ENCODE results near the gene AKAP13. TPM values are rescaled to one million over a fixed set of nuclear protein-coding genes. Genes with fewer than 3 reads are reported as not detected.

Gene AKAP13
- total RNA-seq, 2 experiments from 2014 or later = 198 to 220 TPM

DNA sequence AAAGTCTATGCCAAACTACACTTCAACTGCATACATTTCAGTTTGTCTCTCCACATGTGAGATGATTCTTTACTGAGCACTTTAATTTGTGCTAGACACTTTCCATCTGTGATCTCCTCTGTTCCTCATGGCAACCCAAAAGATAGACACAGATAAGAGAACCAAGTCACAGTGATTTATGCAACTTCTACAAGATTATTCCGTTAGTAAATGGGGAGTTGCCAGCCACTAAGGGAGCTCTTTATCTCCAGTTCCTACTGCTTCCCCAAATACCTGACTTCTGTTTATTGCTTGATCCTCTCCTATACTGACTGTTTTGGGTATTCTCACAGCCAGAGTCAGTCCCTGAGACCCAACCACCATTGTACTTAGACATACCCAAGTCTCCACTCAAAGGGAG is 24.1 kb upstream of the AKAP13 start:
- POLR2A ChIA-PET = no interaction called here
- ATAC-seq (ENCODE audit: low read depth) = no peak
- H3K27me3 Mint-ChIP-seq = peaks cover 4% of the 10 kb centered on the region
- peaks cover 4% of the 10 kb centered on the region for H3K9me3 Mint-ChIP-seq
- H3K4me1 Mint-ChIP-seq = peaks cover 12% of the 10 kb centered on the region
- H3K36me3 Mint-ChIP-seq = peaks cover 4% of the 10 kb centered on the region
- no peak overlapping the region for H3K4me3 Mint-ChIP-seq
- no peak overlapping the region for H3K27ac Mint-ChIP-seq
- no peak for DNase-seq

DNA sequence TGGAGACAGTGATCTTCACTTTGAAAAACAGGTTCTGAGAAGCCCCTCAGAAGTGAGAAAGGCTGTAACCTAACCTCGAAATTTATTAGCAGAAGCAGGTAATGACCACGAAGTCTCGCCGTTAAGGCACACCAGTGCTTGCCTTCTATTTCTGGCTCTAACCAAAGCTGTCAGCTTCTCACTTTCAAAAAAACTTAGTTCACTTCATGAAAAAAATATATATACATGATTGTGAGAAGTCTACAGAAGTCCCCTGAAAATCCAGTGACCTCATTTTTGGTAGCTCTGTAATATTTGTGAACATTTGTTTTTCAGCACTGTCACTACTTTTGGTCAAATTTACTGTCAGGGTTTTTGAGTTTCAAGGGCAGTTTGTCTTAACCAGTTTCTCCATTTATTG is 19.1 kb upstream of the AKAP13 start:
- DNase-seq (no peak), ATAC-seq (ENCODE audit: low read depth) (no peak)
- Mint-ChIP-seq H3K36me3 (peaks cover 3% of the 10 kb centered on the region), H3K27me3 (peaks cover 11% of the 10 kb centered on the region), H3K27ac (no peak overlapping the region), H3K4me3 (no peak overlapping the region), H3K9me3 (no peaks in the 10 kb centered on the region), H3K4me1 (peaks cover 20% of the 10 kb centered on the region)
- POLR2A ChIA-PET = interaction anchor here (1.1 to 1.9 kb wide), 2 partner anchors 18 to 44 kb away, joined by 5 to 6 read pairs; no protein-coding TSS in a partner anchor

DNA sequence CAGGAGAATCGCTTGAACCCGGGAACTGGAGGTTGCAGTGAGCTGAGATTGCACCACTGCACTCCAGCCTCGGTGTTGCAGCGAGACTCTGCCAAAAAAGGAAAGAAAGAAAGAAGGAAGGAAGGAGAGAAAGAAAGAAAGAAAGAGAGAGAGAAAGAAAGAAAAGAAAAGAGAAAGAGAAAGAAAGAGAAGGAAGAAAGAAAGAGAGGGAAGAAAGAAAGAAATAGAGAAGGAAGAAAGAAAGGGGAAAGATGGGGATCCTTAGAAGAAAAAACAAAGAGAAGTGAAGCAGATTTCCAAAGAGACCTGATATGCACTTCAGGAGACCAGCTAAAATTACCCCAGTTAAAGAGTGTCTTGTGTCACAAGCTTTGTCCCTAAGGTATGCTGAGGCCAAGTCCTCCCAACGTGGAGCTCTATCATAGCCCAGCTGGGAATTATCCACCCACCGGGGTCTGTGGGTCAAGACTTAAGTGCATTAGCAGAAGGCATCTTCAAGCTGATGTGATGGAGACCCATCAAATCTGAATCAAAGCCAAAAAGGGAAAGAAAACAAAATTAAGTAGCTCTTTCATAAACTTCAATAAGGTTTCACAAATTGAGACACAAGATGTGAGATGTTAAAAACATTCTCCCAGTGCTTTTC is 17.8 kb upstream of the AKAP13 start:
- H3K27ac Mint-ChIP-seq = no peak overlapping the region
- peaks cover 3% of the 10 kb centered on the region for H3K36me3 Mint-ChIP-seq
- H3K4me3 Mint-ChIP-seq = no peak overlapping the region
- no peaks in the 10 kb centered on the region for H3K9me3 Mint-ChIP-seq
- peaks cover 16% of the 10 kb centered on the region for H3K4me1 Mint-ChIP-seq
- peaks cover 11% of the 10 kb centered on the region for H3K27me3 Mint-ChIP-seq
- POLR2A ChIA-PET = interaction anchor here (1.9 kb wide), 1 partner anchor 17 kb away, joined by 5 read pairs; no protein-coding TSS in a partner anchor
- DNase-seq (no peak), ATAC-seq (ENCODE audit: low read depth) (no peak)

DNA sequence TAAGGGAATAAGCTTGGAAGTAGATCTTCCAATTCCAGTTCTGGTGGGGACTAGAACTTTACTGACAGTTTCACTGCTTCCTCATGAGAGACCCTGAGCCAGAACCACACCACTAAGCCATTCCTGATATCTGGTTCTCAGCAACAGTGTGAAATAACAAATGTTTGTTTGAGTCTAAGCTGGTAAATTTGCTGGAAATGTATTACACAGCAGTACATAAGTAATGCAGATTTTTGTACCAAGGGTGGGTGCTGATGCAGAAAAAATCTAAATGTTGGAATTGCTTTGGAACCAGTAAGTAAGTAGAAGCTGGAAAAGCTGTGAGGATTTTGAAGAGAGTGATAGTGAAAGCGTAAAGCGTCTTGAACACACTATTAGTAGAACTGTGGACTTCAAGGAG is 14.4 kb upstream of the AKAP13 start:
- peaks cover 13% of the 10 kb centered on the region for H3K4me1 Mint-ChIP-seq
- ATAC-seq (ENCODE audit: low read depth) (no peak), DNase-seq (no peak)
- POLR2A ChIA-PET = interaction anchor here (0.8 kb wide), 1 partner anchor 16 kb away, joined by 3 read pairs; no protein-coding TSS in a partner anchor
- no peaks in the 10 kb centered on the region for H3K9me3 Mint-ChIP-seq
- H3K4me3 Mint-ChIP-seq = no peak overlapping the region
- peaks cover 3% of the 10 kb centered on the region for H3K36me3 Mint-ChIP-seq
- no peak overlapping the region for H3K27ac Mint-ChIP-seq
- peaks cover 13% of the 10 kb centered on the region for H3K27me3 Mint-ChIP-seq

DNA sequence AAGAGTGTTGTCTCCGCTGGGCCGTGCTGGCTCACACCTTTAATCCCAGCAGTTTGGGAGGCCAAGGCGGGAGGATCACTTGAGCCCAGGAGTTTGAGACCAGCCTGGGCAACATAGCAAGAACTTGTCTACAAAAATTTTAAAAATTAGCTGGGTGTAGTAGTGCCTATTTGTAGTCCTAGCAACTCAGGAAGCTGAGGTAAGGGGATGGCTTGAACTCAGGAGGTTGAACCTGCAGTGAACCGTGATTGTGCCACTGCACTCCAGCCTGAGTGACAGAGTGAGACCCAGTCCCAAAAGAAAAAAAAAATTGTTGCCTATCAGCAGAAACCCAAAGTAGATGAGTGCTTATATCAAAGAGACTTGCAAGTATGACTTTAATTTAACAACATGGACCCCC is 12.7 kb upstream of the AKAP13 start:
- ATAC-seq (ENCODE audit: low read depth) (peak; percentile 45), DNase-seq (no peak)
- Mint-ChIP-seq H3K4me3 (no peak overlapping the region), H3K27me3 (peaks cover 14% of the 10 kb centered on the region), H3K9me3 (no peaks in the 10 kb centered on the region), H3K4me1 (peaks cover 7% of the 10 kb centered on the region), H3K27ac (no peak overlapping the region), H3K36me3 (peaks cover 3% of the 10 kb centered on the region)
- POLR2A ChIA-PET = interaction anchor here (1.0 kb wide), 1 partner anchor 12 kb away, joined by 3 read pairs; no protein-coding TSS in a partner anchor

DNA sequence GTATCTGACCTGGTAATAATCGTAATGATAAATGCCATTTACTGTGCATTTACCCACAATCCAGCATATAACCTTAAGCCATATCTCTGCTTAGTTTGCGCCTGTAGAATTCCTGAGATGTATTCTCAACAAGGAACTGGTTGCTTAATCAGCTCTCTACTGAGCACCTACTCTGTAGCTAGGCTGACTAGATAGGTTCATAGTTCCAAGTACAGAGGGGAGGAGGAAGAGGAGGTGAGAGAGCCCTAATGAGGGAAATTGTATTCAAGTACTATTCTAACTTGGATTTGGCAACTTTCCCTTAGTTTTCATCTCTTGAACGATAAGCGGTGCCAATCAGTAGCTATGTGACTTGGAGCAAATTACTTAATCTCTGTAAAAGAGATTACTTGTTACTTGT is 5.6 kb upstream of the AKAP13 start:
- H3K4me3 Mint-ChIP-seq = no peak overlapping the region
- H3K36me3 Mint-ChIP-seq = no peaks in the 10 kb centered on the region
- no peaks in the 10 kb centered on the region for H3K9me3 Mint-ChIP-seq
- H3K27ac Mint-ChIP-seq = no peak overlapping the region
- POLR2A ChIA-PET = no interaction called here
- no peak for ATAC-seq (ENCODE audit: low read depth)
- H3K4me1 Mint-ChIP-seq = peaks cover 17% of the 10 kb centered on the region
- DNase-seq = no peak
- H3K27me3 Mint-ChIP-seq = peaks cover 3% of the 10 kb centered on the region

DNA sequence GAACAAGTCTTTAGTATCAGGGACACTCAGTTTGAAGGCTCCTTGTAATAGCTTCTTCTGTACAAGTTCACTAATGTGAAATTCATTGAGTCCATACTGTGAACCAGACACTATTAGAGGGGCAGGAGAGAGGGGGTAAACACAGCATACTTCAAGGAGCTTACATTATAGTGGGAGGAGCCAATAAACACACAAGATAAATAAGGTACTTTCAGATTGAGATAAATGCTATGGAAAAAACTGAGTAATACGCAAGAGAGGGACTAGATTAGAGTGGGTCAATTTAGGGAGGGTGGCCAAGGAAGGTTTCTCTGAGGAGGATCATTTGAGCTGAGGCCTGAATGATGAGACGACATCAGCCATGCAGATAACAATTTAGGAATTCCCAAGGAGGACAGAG is 3.1 kb upstream of the AKAP13 start:
- DNase-seq = no peak
- POLR2A ChIA-PET = no interaction called here

DNA sequence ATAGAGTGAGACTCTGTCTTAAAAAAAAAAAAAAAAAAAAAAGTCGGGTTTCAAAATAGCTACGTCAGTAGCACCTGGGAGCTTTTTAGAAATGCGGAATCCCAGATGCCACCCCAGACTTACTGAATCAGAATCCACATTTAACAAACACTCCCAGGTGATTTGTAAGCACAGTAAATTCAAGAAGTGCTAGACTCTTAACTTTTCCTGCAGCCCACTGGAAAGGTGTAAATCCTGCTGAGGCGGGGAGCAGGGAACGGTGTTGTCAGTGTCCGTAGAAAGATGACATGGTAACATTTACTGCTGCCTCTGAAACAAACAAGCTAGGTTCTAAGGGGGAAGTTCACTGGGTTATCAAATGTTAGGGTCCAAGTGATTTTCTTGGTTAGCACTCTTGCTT is 2.4 kb upstream of the AKAP13 start:
- DNase-seq (no peak), ATAC-seq (ENCODE audit: low read depth) (no peak)
- H3K4me3 Mint-ChIP-seq = no peak overlapping the region
- POLR2A ChIA-PET = no interaction called here
- H3K27me3 Mint-ChIP-seq = no peaks in the 10 kb centered on the region
- H3K9me3 Mint-ChIP-seq = no peaks in the 10 kb centered on the region
- peaks cover 33% of the 10 kb centered on the region for H3K4me1 Mint-ChIP-seq
- no peak overlapping the region for H3K27ac Mint-ChIP-seq
- H3K36me3 Mint-ChIP-seq = peaks cover under 1% of the 10 kb centered on the region

More for the DNA sequence above, 3.1 kb upstream of the AKAP13 start:
- no peaks in the 10 kb centered on the region for H3K27me3 Mint-ChIP-seq
- H3K4me1 Mint-ChIP-seq = peaks cover 27% of the 10 kb centered on the region
- no peaks in the 10 kb centered on the region for H3K9me3 Mint-ChIP-seq
- no peak overlapping the region for H3K4me3 Mint-ChIP-seq
- no peak for ATAC-seq (ENCODE audit: low read depth)
- no peak overlapping the region for H3K27ac Mint-ChIP-seq
- no peaks in the 10 kb centered on the region for H3K36me3 Mint-ChIP-seq

DNA sequence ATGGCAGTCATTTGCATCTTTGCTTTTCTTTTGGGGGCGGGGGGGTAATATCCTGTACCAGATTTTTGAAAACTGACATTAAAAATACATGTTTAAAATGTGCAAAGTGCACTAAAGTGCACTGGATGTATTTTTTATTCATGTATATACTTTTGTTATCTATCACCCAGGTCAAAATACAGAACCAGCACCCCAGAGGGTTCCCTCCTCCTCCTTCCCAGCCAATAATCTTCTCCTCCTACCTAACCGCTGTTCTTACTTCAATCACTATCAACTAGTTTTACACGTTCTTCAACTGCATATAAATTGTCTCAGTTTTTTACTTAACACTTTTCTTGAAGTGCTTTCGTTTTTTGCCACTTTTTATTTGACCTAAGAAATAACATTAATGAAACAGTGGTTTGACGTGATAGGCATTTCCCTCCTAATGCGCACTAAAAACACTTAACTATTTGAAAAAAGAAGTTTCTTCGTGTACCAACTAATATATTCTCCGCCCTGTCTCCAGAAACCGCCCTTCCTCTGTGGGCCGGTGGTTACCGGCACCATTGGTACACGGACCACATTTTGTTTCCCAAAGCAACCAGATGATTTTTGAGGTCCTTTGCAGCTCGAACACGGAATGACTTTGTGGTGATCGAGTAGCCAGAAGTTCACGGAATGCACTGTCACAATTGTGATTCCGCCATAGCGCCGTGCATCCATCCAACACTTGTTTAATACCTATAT is 836 bp upstream of the AKAP13 start:
- peak; percentile 75 for DNase-seq
- H3K27ac Mint-ChIP-seq = peak overlapping the region; percentile 90
- H3K9me3 Mint-ChIP-seq = no peaks in the 10 kb centered on the region
- ATAC-seq (ENCODE audit: low read depth) = peak; percentile 10
- POLR2A ChIA-PET = interaction anchor here (0.6 to 2.5 kb wide), 18 partner anchors 10 to 245 kb away, joined by 3 to 30 read pairs (median 4); no protein-coding TSS in a partner anchor
- no peaks in the 10 kb centered on the region for H3K27me3 Mint-ChIP-seq
- H3K4me1 Mint-ChIP-seq = peaks cover 41% of the 10 kb centered on the region
- H3K36me3 Mint-ChIP-seq = peaks cover 3% of the 10 kb centered on the region
- peak overlapping the region; percentile 84 for H3K4me3 Mint-ChIP-seq

DNA sequence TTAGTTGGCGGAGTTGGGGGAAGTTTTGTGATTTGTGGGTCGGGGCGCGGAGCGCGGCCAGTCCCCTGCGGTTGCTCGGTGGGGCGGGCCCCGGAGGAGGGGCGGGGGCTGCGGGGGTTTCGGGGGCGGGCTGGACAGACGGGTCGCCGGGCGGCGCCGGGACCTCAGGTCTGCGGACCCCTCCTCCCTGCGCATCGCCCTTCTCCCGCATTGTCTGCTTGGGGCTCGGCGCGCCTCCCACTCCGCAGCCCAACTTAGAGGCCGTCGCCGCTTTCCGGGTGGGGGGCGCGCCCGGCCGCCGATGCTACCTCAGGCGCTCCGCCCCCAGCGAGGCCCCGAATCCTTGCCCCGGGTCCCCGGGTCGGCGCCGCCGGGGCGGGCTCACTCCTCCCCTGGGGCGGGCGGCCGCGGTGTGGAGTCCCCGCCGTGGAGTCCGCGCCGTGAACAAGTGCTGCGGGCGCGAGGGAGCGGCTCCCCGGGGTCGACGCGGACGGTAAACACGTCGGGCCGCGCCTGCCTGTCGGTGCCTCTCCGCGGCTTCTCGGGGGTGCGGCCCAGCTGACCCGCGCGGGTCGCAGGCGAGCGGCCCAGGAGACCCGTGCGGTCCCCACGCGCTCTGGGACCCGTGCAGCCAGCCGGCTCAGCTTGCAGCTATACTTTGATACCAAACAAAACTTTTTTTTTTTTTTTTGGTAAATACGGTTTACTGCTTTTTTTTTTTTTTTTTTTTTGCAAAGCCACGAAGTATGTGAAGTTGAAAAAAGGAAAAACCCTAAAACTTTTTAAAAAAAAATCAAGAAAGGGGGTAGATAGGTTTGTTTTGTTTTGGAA is 624 bp downstream of the AKAP13 start:
- no peaks in the 10 kb centered on the region for H3K9me3 Mint-ChIP-seq
- POLR2A ChIA-PET = interaction anchor here (0.6 to 2.5 kb wide), 13 partner anchors 9 to 76 kb away, joined by 3 to 30 read pairs (median 5); no protein-coding TSS in a partner anchor
- ATAC-seq (ENCODE audit: low read depth) = peak; percentile 30

DNA sequence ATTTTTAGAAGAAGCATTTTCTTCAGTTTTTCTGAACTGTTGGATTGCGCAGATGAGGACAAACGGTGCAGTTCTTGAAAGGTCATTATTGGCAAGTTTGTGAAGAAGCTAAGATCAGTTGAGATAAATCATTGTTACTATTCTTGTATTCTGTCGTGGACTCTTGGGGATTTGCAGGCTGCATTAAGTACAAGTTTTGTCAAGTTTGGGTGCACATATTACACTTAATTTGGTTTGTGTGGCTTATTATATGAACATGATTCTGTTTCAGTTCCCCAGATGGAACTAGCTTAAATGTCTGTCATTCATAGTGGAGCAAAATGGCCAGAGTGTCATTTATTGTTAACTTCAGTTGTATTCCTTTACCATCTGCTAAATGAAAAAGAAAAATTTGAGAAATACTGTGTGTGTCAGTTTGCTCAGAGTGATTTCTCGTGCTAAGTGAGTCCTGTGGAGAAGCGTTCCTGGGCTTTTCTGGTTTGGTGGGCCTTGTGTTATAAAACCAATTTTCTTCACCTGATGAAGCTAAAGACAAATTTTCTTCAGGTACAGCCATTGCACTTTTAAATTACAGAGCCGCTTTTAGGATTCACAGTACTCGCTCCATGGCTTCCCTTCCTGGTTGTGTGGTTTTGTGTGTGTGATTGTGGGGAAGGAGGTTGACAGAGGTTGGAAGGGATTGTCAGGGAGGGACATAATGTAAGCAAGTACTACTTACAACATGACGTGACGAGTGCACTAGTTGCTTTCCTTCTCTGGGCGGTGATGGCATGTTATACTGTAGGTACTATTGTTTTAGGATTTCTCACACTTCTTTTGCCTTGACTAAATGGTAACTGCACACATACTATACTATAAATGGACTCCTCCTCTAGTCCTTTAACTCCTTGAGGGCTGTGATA is 1.7 kb downstream of the AKAP13 start:
- ATAC-seq (ENCODE audit: low read depth) (no peak), DNase-seq (no peak)
- H3K4me1 Mint-ChIP-seq = peaks cover 39% of the 10 kb centered on the region
- peak overlapping the region; percentile 85 for H3K4me3 Mint-ChIP-seq
- H3K27ac Mint-ChIP-seq = peak overlapping the region; percentile 54
- H3K27me3 Mint-ChIP-seq = no peaks in the 10 kb centered on the region
- H3K9me3 Mint-ChIP-seq = no peaks in the 10 kb centered on the region
- peaks cover 12% of the 10 kb centered on the region for H3K36me3 Mint-ChIP-seq
- POLR2A ChIA-PET = interaction anchor here (0.8 to 2.4 kb wide), 2 partner anchors 32 to 64 kb away, joined by 3 to 7 read pairs; no protein-coding TSS in a partner anchor

More for the DNA sequence above, 624 bp downstream of the AKAP13 start:
- H3K4me1 Mint-ChIP-seq = peaks cover 40% of the 10 kb centered on the region
- DNase-seq = peak; percentile 79
- H3K27me3 Mint-ChIP-seq = no peaks in the 10 kb centered on the region
- peak overlapping the region; percentile 85 for H3K4me3 Mint-ChIP-seq
- H3K36me3 Mint-ChIP-seq = peaks cover 7% of the 10 kb centered on the region
- H3K27ac Mint-ChIP-seq = peak overlapping the region; percentile 89

DNA sequence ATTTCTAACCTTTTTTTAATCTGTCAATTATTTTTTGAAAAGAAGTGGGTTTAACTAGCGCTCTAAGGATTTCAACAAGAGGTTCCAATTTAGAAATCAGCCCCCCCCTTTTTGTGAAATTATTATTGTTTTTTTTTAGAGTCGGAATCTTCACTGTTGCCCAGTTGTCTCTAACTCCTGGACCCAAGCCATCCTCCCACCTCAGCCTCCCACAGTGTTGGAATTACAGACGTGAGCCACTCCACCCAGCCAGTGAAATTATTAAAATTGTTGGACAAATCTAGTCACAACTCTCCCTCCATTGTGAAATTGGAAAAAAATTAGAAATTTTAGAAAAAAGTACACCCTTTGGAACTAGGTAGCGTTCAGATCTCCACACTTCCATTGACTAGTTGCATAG is 2.5 kb downstream of the AKAP13 start:
- DNase-seq (no peak), ATAC-seq (ENCODE audit: low read depth) (no peak)
- Mint-ChIP-seq H3K4me1 (peaks cover 38% of the 10 kb centered on the region), H3K9me3 (no peaks in the 10 kb centered on the region), H3K36me3 (peaks cover 17% of the 10 kb centered on the region), H3K4me3 (peak overlapping the region; percentile 42), H3K27ac (no peak overlapping the region), H3K27me3 (no peaks in the 10 kb centered on the region)
- POLR2A ChIA-PET = no interaction called here
